Thoracic aorta (tissue), 2 donors: Measurements from ENCODE around the gene DPYD. TPM values are rescaled to one million over a fixed set of nuclear protein-coding genes. Genes with fewer than 3 reads are reported as not detected.

Experiments used
- ATAC-seq: fragments of 150-250 bp; one replicate; pipeline ENCODE4 v1.8.0; 2017; ENCODE audit warnings: low read depth; ENCODE audit not compliant: insufficient number of reproducible peaks, low FRiP score
- DNase-seq: peaks from one replicate; pipeline ENCODE4 v3.0.0-alpha.2; 2020; ENCODE audit warnings: low spot score
- H3K27ac ChIP-seq, 2 donors: fragments of 200-600 bp; sonication (generic); 1 replicate in 1 of 2; 2 replicates in 1 of 2; pipeline ENCODE4 v1.5.1; 2016; ENCODE audit warnings: mild to moderate bottlenecking in 2 of 2, moderate library complexity in 2 of 2
- H3K27me3 ChIP-seq: fragments of 200-600 bp; sonication (generic); replicated peaks from 2 replicates; pipeline ENCODE4 v1.6.0; 2016; ENCODE audit warnings: mild to moderate bottlenecking; ENCODE audit not compliant: insufficient read depth
- H3K36me3 ChIP-seq: fragments of 200-600 bp; sonication (generic); one replicate; pipeline ENCODE4 v1.5.1; 2016
- H3K4me1 ChIP-seq, 2 donors: fragments of 200-600 bp; sonication (generic); 1 replicate in 1 of 2; 2 replicates in 1 of 2; pipeline versions ENCODE4 v1.5.1 to v1.6.0; 2016; ENCODE audit warnings: low read depth in 2 of 2, mild to moderate bottlenecking in 1 of 2; ENCODE audit not compliant: control insufficient read depth in 1 of 2
- H3K4me3 ChIP-seq: fragments of 200-600 bp; sonication (generic); 2 replicates; pipeline ENCODE4 v1.5.1; 2016; ENCODE audit warnings: mild to moderate bottlenecking
- H3K9me3 ChIP-seq: fragments of 200-600 bp; sonication (generic); 2 replicates; pipeline ENCODE4 v1.5.1; 2016
- total RNA-seq, 2 donors: library from RNA; depleted of rRNA; stranded (reverse); fragments of >200 nt; gene quantifications; one replicate each; pipeline versions ENCODE4 v1.1.0 to v1.2.3, GENCODE V29; 2016
- TF ChIP-seq, protein P1 (sequence below): fragments of 200-600 bp; sonication (generic); IDR thresholded peaks from one replicate; pipeline ENCODE4 v1.5.1; 2019; ENCODE audit warnings: antibody characterized with exemption

The DPYD gene
- total RNA-seq, 2 donors from 2014 or later, result 29.1 to 44.2 TPM

GRCh38 chr1:97069312-97069711 is 851.5 kb downstream of the DPYD start:
- ATAC-seq (no peak), DNase-seq (no peak)
- H3K4me3 ChIP-seq, result no peak overlapping the region
- no peaks in the 10 kb centered on the region for H3K27me3 ChIP-seq
- no peaks in the 10 kb centered on the region for H3K4me1 ChIP-seq
- H3K9me3 ChIP-seq, result no peaks in the 10 kb centered on the region
- H3K27ac ChIP-seq, result no peak overlapping the region
- no peaks in the 10 kb centered on the region for H3K36me3 ChIP-seq
- TF ChIP-seq, protein P1, sequence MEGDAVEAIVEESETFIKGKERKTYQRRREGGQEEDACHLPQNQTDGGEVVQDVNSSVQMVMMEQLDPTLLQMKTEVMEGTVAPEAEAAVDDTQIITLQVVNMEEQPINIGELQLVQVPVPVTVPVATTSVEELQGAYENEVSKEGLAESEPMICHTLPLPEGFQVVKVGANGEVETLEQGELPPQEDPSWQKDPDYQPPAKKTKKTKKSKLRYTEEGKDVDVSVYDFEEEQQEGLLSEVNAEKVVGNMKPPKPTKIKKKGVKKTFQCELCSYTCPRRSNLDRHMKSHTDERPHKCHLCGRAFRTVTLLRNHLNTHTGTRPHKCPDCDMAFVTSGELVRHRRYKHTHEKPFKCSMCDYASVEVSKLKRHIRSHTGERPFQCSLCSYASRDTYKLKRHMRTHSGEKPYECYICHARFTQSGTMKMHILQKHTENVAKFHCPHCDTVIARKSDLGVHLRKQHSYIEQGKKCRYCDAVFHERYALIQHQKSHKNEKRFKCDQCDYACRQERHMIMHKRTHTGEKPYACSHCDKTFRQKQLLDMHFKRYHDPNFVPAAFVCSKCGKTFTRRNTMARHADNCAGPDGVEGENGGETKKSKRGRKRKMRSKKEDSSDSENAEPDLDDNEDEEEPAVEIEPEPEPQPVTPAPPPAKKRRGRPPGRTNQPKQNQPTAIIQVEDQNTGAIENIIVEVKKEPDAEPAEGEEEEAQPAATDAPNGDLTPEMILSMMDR, result no peak

DNA sequence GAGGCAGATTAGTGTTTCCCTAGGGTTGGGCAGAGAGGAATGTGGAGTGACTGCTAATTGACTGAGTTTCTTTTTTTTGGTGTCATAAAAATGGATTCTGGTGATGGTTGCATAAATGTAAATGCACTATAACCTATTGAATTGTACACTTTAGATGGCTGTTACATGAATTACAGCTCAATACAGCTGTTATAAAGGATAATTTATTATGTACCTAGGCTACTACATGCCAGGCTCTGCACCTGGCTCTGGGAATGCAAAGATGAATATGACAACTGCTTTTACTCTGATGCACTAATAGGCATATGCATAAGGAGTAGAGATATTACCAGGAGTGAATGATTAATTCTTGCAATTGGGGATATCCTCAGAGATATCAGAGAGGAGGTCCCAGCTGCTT is 854.0 kb downstream of the DPYD start:
- no peaks in the 10 kb centered on the region for H3K4me1 ChIP-seq
- no peaks in the 10 kb centered on the region for H3K36me3 ChIP-seq
- DNase-seq (no peak), ATAC-seq (no peak)
- no peaks in the 10 kb centered on the region for H3K27me3 ChIP-seq
- H3K4me3 ChIP-seq, result no peak overlapping the region
- no peak overlapping the region for H3K27ac ChIP-seq
- H3K9me3 ChIP-seq, result no peaks in the 10 kb centered on the region
- TF ChIP-seq, protein P1, result no peak

DNA sequence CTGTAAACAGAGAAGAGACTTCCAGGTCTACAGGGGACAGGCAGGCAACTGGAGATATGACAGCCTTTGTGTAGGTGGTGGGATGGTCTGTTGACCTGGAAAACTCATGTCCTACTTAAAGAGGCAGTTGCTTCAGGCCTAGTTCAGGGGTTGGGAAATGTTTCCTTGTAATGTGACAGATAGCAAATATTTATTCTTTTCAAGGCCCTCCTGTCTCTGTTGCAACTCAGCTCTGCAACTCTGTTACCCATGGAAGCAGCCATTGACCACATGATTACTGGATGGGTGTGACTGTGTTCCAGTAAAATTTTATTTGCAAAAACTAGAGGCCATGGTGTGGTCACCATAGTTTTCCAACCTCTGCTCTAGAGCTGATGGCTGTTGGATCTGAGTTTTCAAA is 857.3 kb downstream of the DPYD start:
- Histone ChIP-seq H3K27ac (no peak overlapping the region), H3K4me1 (no peaks in the 10 kb centered on the region), H3K9me3 (no peaks in the 10 kb centered on the region), H3K27me3 (no peaks in the 10 kb centered on the region), H3K4me3 (no peak overlapping the region), H3K36me3 (no peaks in the 10 kb centered on the region)
- ATAC-seq (no peak), DNase-seq (no peak)
- TF ChIP-seq, protein P1, result no peak

- DNase-seq (no peak), ATAC-seq (no peak)
- Histone ChIP-seq H3K27me3 (no peaks in the 10 kb centered on the region), H3K4me1 (no peaks in the 10 kb centered on the region), H3K27ac (no peak overlapping the region), H3K9me3 (no peaks in the 10 kb centered on the region), H3K4me3 (no peak overlapping the region), H3K36me3 (no peaks in the 10 kb centered on the region)
- TF ChIP-seq, protein P1, result no peak
Measured at GRCh38 chr1:97061604-97062003, 859.2 kb downstream of the DPYD start.

DNA sequence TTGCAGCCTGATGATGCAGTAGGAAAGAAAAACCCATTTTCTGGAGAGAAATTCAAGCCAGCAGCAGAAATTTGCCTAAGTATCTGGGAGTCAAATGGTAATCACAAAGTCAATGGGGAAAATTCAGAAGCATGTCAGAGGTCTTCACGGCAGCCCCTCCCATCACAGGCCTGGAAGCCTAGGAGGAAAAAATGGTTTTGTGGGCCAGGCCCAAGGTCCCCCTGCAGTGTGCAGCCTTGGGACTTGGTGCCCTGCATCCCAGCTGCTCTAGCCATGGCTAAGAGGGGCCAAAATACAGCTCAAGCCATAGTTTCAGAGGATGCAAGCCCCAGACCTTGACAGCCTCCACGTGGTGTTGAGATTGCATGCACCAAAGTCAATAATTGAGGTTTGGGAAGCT is 864.4 kb downstream of the DPYD start:
- Histone ChIP-seq H3K27ac (no peak overlapping the region), H3K9me3 (no peaks in the 10 kb centered on the region), H3K36me3 (no peaks in the 10 kb centered on the region), H3K4me3 (no peak overlapping the region), H3K27me3 (no peaks in the 10 kb centered on the region), H3K4me1 (no peaks in the 10 kb centered on the region)
- TF ChIP-seq, protein P1, result no peak
- DNase-seq (no peak), ATAC-seq (no peak)
